Fibroblast of skin of left biceps (primary cell): ENCODE results near the gene CLIC5.

Source experiments
- DNase-seq, 2 experiments: peaks; one replicate each; pipeline ENCODE4 v3.0.0-alpha.2; 2013; ENCODE audit warnings: low read depth in 2 of 2

Gene CLIC5

GRCh38 chr6:45964300-45964699 lies 51.4 kb downstream of the CLIC5 start:
- DNase-seq, result no peak

DNA sequence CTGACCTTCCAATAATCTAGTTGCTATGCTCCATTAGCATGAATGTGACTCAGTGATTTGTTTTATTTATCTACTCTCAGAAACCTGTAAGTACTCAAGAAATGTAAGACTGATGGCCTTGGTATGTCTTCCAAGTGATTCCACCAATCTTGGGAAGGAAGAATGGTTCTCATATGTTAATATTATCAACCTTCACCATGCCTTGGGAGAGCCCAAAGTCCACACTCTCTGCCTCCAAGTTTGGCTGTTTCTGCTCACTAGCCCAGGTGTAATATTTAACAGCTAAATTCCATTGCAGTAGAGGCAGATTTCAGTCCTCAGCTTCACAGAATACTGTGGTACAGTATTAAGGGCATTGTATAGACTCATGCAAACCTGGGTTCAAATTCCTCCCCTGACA lies 51.8 kb downstream of the CLIC5 start:
- no peak for DNase-seq

GRCh38 chr6:45961125-45961524 lies 54.5 kb downstream of the CLIC5 start:
- DNase-seq, result no peak

DNA sequence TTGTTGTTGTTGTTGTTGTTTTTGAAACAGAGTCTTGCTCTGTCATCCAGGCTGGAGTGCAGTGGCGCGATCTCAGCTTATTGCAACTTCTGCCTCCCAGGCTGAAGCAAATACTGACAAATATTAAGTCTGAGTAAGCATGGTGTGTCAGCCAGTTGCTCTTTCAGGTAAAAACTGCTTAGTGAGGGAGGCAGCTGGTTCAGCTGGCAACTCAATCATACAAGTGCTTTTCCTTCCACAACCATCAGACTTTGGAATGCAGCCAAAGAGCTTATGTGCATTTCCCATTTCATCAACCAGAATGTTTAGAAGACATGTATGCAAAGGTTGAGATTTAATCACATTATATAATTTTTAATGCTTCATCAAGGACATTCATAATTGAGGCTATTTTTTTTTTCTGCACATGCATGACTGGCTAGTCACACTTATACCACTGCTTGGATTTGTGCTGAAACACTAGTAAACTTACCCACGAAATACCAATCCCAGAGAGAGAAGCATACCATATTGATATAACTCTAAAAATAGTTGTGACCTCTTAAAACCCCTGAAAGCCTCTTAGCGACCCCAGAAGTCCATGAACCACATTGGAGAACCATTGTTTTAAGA lies 56.0 kb downstream of the CLIC5 start:
- peak in 1 of 2 experiments; percentile 21 for DNase-seq

GRCh38 chr6:45956663-45957062 lies 59.0 kb downstream of the CLIC5 start:
- DNase-seq, result no peak

DNA sequence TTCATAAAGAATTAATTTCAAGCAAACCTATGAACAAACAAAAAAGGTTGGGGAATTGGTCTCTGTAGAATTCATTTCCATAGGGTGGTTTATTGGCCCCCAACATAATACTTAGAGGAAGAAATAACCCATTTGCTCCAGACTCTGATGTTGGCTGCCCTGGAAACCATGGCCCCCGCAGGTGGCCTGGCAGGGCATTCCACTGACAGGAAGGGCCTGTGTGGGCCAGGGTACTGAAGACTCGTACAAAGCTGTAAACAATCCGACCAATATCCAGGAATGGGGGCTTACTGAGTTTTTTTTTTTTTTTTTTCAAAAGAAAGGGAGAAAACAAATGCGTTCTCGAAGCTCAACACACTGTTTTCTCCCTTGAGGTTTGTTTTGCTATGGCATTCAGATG lies 59.5 kb downstream of the CLIC5 start:
- no peak for DNase-seq

DNA sequence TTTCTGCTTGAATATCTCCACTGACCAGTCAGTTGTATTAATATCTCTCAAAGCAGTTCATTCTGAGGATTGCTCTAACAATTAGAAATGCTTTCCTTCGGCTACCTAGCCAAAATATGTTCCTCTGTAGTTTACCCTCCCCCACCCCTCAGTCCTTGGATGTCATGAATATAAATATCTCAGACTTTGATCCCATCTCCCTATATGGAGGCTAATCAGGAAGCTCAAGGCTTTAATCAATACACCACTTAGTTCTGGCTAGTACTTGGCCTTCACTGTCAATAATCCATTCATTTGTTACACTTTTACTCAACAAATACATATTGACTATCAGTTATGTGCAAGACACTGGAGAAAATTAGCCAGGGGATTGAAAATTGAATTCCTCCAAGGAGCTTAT lies 60.1 kb downstream of the CLIC5 start:
- no peak for DNase-seq

DNA sequence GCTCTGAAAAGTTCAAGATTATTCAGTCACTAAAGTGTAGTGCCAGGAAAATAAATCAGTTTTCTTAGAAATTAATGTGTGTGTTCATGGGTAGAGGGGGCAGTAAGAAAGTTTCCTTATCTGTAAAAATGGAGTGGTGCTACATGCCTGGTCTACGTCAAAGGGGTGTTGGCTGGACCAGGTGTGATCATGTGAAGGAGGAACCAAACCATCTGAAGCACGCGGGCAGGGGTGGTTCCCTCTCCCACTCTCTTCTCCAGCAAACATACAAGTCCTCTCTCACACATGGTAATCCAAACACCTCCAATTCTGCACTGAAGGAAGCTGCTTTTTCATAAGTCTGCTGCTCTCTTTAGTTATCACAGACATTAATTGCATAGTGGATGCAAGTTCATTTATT lies 63.1 kb downstream of the CLIC5 start:
- no peak for DNase-seq

DNA sequence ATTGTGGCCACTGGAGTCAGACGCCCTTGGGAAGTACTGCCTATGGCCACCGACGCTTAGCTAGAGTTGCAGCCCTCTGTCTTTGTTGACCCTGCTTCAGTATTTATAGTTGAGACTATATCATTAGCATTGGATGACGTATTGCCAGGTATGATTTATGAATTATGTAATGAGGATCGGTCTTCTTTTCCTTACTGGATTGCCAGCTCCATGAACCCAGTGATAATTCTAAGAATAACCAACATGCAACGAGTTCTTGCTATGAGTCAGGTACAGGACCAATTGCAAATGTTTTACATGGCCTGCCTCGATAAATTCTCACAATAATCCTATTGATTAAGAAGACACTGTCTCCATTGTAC lies 63.5 kb downstream of the CLIC5 start:
- DNase-seq, result no peak

DNA sequence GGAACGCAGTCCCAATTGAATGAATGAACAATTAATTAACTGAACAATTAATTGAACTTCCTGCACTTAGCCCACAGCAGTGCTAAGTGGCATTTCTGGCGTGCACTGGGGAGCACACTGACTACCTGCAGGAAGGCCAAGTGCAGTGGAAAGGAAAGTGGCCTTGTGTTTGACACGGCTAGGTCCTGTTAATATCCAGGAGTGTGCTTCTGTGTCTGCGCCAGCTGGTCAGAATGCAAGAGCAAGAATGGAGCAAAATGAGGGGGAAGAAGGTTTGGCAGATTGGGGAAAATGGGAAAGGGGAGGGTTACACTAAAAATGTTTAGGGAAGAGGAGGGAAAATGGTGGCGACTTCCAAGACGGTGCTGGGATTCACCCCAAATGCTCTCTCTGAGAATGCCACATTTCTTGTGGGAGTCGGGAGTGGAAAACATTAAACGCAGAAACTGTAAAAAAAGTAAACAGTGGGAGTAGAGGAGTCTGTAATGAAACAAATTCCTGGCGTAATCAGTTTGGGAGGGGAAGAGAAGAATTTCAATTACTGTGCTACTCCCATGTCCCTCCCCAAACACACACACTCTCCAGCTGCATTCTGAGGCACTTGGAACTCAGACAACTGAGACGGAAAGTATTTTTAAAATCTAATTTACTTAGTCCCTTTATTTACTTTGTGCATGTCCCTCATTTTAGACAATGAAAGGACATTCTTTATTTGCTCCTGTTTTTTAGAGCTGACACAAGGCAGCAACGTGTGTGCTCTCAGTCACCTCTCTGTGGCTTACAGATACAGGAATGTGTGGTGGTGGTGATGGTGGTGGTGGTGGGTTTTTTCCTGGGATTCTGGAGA lies 64.1 kb downstream of the CLIC5 start:
- no peak for DNase-seq

GRCh38 chr6:45949256-45949655 lies 66.4 kb downstream of the CLIC5 start:
- DNase-seq, result no peak

GRCh38 chr6:45947807-45948206 lies 67.9 kb downstream of the CLIC5 start:
- no peak for DNase-seq

DNA sequence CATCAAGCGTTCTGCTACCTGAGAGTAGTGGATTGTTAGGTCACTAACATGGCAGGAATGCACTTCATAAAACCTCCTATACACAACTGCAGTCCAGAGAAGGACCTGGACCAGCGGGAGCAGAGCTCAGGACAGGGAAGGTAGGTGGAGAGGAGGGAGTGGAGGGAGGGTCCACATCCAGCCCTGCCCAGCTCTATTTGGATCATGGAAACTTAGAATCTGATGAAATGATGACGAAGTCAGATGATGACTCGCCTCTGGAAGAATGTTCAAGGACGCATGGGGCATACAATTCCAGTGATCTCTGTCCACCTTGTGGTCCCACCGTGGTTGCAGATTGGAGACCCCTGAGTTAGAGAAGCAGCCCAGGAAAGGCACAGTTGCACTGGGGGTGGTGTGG lies 68.8 kb downstream of the CLIC5 start:
- peak in 1 of 2 experiments; percentile 21 for DNase-seq

DNA sequence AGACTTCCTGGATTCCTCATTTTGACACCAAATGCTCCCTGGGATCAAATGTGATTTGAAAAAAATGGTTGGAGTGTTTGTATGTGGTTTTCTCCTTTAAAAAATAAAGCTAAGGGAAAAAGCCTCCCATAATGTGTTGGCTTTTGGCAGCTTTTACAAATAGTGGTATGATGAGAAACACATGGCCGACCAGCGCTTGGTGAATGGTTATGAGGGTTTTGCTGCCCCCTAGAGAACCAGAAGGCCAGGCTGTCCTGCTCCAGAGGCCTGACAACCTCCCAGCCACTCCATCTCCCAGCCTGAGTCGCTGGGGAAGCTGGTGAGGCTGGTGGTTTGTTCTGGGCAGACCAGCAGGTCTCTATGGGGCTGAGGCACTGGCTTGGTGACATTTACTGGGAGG lies 69.3 kb downstream of the CLIC5 start:
- peak; percentile 78 to 85 for DNase-seq

DNA sequence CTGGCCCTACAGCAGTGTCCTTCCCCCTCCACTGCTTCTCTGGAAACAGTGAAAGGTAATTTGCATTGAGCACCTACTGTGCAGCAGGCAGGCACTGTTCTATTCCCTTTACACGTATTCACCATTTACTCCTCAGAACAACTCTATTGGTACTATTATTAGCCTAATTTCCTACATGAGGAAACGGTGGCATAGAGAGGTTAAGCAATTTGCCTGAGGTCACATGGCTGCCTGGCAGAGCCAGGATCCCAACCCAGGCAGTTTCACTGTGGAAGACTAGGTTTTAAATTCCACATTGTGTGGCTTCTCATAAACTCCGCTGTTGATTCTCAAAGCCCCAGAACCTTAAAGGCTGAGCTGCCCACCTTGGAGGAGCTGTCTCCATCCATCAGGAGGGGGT lies 72.7 kb downstream of the CLIC5 start:
- no peak for DNase-seq

GRCh38 chr6:45933855-45934254 lies 81.8 kb downstream of the CLIC5 start:
- DNase-seq, result no peak

DNA sequence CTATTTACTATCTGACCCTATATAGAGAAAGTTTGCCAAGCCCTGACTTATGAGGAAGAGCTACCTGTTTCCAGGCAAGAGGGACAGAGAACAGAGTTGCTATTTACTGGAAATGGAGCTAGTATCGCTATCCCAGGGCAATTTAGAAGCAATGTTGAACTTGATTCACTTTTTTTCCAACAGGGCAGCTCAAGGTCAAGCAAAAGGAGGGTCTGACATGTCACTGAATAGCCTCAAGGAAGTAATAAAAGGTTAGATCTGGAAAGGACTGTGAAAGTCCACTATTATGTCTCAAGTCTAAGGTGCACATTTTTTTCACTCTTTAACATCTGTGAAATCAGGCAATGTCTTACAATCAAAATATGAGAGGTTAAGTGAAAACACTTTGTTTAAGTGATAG lies 84.4 kb downstream of the CLIC5 start:
- DNase-seq, result no peak

- peak in 1 of 2 experiments; percentile 20 for DNase-seq
These were observed 85.1 kb downstream of the CLIC5 start for GRCh38 chr6:45930420-45931040.

DNA sequence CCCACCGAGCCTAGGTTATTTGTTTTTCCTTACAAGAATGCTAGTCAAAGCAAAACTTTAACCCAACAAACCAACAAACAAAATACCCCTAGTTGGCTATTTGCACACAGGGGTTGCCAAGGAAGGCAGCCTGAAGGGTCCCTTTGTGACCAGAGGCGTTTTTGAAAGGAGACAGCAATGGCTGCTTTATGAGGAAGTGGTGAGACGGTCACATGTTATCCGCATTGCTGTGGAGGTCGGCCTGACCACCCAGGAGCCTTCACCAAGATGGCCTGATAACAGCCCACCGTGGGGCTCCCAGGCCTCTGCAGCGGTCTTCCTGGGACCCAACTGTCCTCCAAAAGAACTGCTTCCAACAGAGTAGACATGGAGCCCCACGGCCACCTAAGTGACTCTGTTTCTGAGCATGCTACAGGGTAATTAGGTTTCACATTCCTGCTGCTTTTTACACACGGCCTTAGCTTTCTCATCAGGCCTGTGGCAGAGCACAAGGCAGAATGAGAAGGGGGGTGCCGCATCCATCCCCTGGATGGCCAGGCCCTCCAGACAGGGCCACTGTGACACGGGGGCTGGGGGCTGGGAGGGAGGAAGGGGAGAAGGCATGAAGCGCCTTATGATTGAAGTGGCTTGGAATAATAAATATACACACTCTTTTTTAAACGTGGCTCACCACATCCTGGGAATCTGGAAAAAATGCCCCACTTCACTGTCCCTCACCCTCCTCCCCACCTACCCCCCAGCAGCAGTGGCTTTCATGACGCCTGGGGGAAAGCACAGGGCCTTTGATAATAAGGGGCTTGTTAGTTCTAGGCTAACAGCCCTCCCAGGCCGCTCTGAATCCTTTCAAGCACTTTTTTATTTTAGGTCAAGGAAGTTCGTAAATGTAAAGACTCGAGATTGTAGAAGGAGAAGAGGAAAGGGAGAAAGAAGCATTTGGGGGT lies 86.0 kb downstream of the CLIC5 start:
- DNase-seq, result no peak

DNA sequence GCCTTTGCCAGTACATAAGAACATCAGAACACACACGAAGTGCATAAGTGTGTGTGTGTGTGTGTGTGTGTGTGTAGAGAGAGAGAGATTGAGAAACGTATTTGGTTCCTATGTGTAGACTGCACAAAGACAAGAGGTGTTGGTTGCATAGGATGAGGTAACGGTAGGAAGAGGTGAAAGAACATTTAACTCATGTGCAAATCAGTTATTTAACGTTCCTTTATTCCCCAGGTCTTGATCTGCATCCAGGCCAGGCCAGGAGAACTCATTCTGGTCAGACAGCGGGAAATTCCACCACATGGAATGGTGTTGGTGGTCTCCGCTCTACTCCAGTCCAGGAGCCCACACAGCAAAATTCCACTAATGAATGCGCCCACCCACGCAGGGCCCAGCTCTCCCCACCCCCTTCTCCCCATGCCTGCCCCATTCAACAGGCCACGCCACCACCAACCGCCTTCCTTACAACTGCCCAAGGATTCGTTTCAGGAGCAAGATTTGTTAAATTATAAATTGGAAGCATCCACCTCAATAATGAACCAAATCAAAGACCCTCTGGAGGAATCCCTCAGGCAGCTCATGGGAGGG lies 86.8 kb downstream of the CLIC5 start:
- DNase-seq, result no peak
